SU-DHL-6 (cell line): ENCODE measurements around the gene MMRN2.
"Not testable (repeated sequence)": the region's sequence is repeated elsewhere in the genome, so short reads cannot be mapped to it uniquely, and the experiment has no call there.

ENCODE experiments used
- H2AFZ ChIP-seq: fragments of 200-600 bp; sonication (generic); 2 replicates; pipeline ENCODE4 v1.6.1; 2014; ENCODE audit warnings: low read depth, mild to moderate bottlenecking, moderate library complexity, mixed read lengths, antibody characterized with exemption, low read length; ENCODE audit not compliant: severe bottlenecking
- H3F3A ChIP-seq: fragments of 200-600 bp; shearing (Covaris generic); 2 replicates; pipeline ENCODE4 v1.6.0; 2016; ENCODE audit warnings: antibody characterized with exemption, mild to moderate bottlenecking; ENCODE audit not compliant: insufficient read depth
- H3K27ac ChIP-seq: fragments of 200-600 bp; sonication (generic); 2 replicates; pipeline ENCODE4 v1.5.1; 2016; ENCODE audit warnings: low read depth, mild to moderate bottlenecking, low read length, moderate library complexity, mixed read lengths
- H3K27me3 ChIP-seq: fragments of 200-600 bp; sonication (generic), shearing (Covaris generic); 2 replicates; pipeline ENCODE4 v1.6.0; 2014; ENCODE audit warnings: mild to moderate bottlenecking, low read length
- H3K36me3 ChIP-seq: fragments of 200-600 bp; sonication (generic); 2 replicates; pipeline ENCODE4 v1.6.1; 2014; ENCODE audit warnings: mild to moderate bottlenecking, low read length, mixed read lengths
- H3K4me2 ChIP-seq: fragments of 300-600, 200-600 bp; shearing (Covaris generic), sonication (generic); 2 replicates; pipeline ENCODE4 v1.6.0; 2014; ENCODE audit warnings: low read length, low read depth, mild to moderate bottlenecking; ENCODE audit not compliant: poor library complexity, severe bottlenecking
- H3K4me3 ChIP-seq: fragments of 200-600 bp; sonication (generic); 2 replicates; pipeline ENCODE4 v1.5.1; 2014; ENCODE audit warnings: antibody characterized with exemption, low read length, mild to moderate bottlenecking, mixed read lengths; ENCODE audit not compliant: insufficient read depth, poor library complexity, severe bottlenecking
- H3K79me2 ChIP-seq: fragments of 200-600 bp; sonication (generic); 2 replicates; pipeline ENCODE4 v1.6.1; 2014; ENCODE audit warnings: mild to moderate bottlenecking, low read length, moderate library complexity; ENCODE audit not compliant: insufficient read depth
- H3K9ac ChIP-seq: fragments of 200-600 bp; sonication (generic); 2 replicates; pipeline ENCODE4 v1.7.0; 2014; ENCODE audit warnings: mild to moderate bottlenecking, low read length
- H3K9me2 ChIP-seq: fragments of 200-600 bp; sonication (generic); replicated peaks from 2 replicates; pipeline ENCODE4 v1.6.1; 2014; ENCODE audit warnings: low read length; ENCODE audit not compliant: insufficient read depth
- H3K9me3 ChIP-seq: fragments of 200-600 bp; sonication (generic); 2 replicates; pipeline ENCODE4 v1.6.1; 2014; ENCODE audit warnings: low read length, mixed read lengths; ENCODE audit not compliant: insufficient read depth
- H4K20me1 ChIP-seq: fragments of 200-600 bp; sonication (generic); 2 replicates; pipeline ENCODE4 v1.6.1; 2014; ENCODE audit warnings: low read depth, mild to moderate bottlenecking, antibody characterized with exemption, low read length, moderate library complexity, mixed read lengths
- CTCF ChIP-seq: fragments of 200-600 bp; sonication (generic); IDR thresholded peaks from one replicate; pipeline ENCODE4 v1.5.1; 2017; ENCODE audit warnings: antibody characterized with exemption, mild to moderate bottlenecking, low read length, moderate library complexity; ENCODE audit not compliant: insufficient read depth, poor library complexity, severe bottlenecking
- EZH2phosphoT487 ChIP-seq: fragments of 200-600 bp; sonication (generic), shearing (Covaris generic); conservative IDR thresholded peaks from 2 replicates; pipeline ENCODE4 v1.6.1; 2018; ENCODE audit warnings: mild to moderate bottlenecking, antibody characterized with exemption, low read length, moderate library complexity, mixed read lengths

MMRN2 gene

DNA sequence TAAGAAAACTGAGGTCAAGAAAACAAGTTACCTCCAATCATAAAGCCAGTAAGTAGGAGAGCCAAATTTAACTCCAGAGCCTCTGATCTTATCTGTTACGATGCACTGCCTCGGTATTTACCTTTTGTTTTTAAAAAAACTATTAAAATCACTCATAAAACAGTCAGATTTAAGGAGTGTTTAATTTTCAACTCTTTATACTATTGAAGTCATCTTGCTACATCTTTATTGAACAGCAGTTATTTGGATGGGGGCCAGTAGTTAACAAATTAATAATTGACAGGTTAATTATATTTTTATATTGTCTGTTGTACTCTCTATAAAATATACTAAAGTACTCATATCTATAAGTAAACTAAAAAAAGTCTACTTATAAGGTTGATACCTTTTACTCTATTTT, 35.5 kb upstream of the MMRN2 start:
- Histone ChIP-seq H4K20me1 (no peaks in the 10 kb centered on the region), H3K9me2 (no peaks in the 10 kb centered on the region), H3K36me3 (no peaks in the 10 kb centered on the region), H3F3A (no peaks in the 10 kb centered on the region), H3K27me3 (no peaks in the 10 kb centered on the region), H3K9me3 (no peaks in the 10 kb centered on the region), H2AFZ (no peak overlapping the region), H3K4me2 (no peak overlapping the region), H3K4me3 (no peak overlapping the region), H3K27ac (no peak overlapping the region), H3K79me2 (no peaks in the 10 kb centered on the region), H3K9ac (no peak overlapping the region)
- TF ChIP-seq CTCF (no peak), EZH2phosphoT487 (no peak)

GRCh38 chr10:86992456-86992855, 35.0 kb upstream of the MMRN2 start:
- Histone ChIP-seq H3K27ac (no peak overlapping the region), H3K36me3 (no peaks in the 10 kb centered on the region), H3K9me3 (no peaks in the 10 kb centered on the region), H3K9ac (no peak overlapping the region), H3F3A (no peaks in the 10 kb centered on the region), H3K27me3 (no peaks in the 10 kb centered on the region), H3K4me3 (no peak overlapping the region), H3K4me2 (no peak overlapping the region), H2AFZ (no peak overlapping the region), H3K79me2 (no peaks in the 10 kb centered on the region), H3K9me2 (no peaks in the 10 kb centered on the region), H4K20me1 (no peaks in the 10 kb centered on the region)
- TF ChIP-seq EZH2phosphoT487 (no peak), CTCF (no peak)

DNA sequence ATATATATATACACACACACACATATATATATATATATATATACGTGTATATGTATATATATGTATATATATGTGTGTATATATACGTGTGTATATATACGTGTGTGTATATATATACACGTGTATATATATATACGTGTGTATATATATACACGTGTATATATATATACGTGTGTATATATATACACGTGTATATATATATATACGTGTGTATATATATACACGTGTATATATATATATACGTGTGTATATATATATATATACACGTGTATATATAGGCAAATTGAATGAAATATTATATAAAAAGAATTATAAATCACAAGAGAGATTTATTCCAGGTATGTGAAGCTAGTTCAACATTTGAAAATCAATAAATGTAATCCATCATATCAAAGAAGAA, 33.9 kb upstream of the MMRN2 start:
- H3K36me3 ChIP-seq, H4K20me1 ChIP-seq, H3K9me2 ChIP-seq, H3K27me3 ChIP-seq, H3K4me2 ChIP-seq, H3K9me3 ChIP-seq, H3K79me2 ChIP-seq, H3K27ac ChIP-seq, H3F3A ChIP-seq, H2AFZ ChIP-seq, H3K4me3 ChIP-seq, H3K9ac ChIP-seq: not testable (repeated sequence)

DNA sequence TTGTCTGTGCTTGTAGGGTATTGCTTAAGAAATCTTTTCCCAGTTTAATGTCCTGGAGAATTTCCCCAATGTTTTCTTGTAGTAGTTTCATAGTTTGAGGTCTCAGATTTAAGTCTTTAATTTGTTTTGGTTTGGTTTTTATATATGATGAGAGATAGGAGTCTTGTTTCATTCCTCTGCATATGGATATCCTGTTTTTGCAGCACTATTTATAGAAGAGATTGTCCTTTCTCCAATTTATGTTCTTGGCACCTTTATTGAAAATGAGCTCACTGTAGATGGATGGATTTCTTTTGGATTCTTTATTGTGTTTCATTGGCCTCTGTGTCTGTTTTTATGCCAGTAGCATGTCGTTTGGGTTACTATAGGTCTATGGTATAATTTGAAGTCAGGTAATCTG, 31.1 kb upstream of the MMRN2 start:
- Histone ChIP-seq H3K79me2 (no peaks in the 10 kb centered on the region), H3K36me3 (no peaks in the 10 kb centered on the region), H3K9me2 (no peaks in the 10 kb centered on the region), H3K9ac (no peak overlapping the region), H4K20me1 (no peaks in the 10 kb centered on the region), H3F3A (no peaks in the 10 kb centered on the region), H3K4me2 (no peak overlapping the region), H3K27ac (no peak overlapping the region), H3K4me3 (no peak overlapping the region), H3K27me3 (no peaks in the 10 kb centered on the region), H3K9me3 (no peaks in the 10 kb centered on the region), H2AFZ (no peak overlapping the region)
- TF ChIP-seq EZH2phosphoT487 (no peak), CTCF (no peak)

- H3K36me3 ChIP-seq, H3K27ac ChIP-seq, H3K9me2 ChIP-seq, H3K9ac ChIP-seq, H3F3A ChIP-seq, H3K79me2 ChIP-seq, H3K9me3 ChIP-seq, H3K4me2 ChIP-seq, H2AFZ ChIP-seq, H3K4me3 ChIP-seq, H3K27me3 ChIP-seq, H4K20me1 ChIP-seq: not testable (repeated sequence)
Measured at GRCh38 chr10:86984498-86984897, 27.1 kb upstream of the MMRN2 start.
